ENCODE data around the gene GSTT2B. TPM values are rescaled to one million over a fixed set of nuclear protein-coding genes. Genes with fewer than 3 reads are reported as not detected.

GSTT2B gene
- total and polyA plus RNA-seq, 2 donors (not counting 1 experiment from before 2014, with no cell fraction given) = not detected

DNA sequence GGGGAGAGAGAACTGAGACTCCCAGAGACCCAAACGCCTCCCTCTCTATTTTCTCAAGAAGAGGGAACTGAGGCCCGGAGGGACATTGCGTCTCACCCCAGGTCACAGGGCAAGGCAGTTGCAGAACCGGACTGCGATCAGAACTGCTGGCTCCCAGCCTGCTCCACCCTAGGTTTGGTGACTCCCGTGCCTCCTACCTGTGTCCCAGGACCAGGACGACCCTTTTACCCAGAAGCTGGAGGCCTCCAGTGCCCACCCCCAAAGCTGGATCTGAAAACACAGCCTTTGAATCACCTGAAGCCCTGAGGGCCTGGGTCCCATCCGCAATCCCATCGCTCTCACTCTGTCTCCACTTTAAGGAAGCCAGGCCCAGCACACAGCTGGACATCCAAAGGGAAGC is 42.9 kb upstream of the GSTT2B start:
- 90% methylated on average over 9 of the region's 9 CpGs for WGBS (ENCODE audit: insufficient coverage)
- no peak overlapping the region for H3K9ac ChIP-seq (ENCODE audit: low read length)
- peaks cover 5% of the 10 kb centered on the region for H3K27me3 Mint-ChIP-seq
- H4K20me1 ChIP-seq (ENCODE audit: control insufficient read depth, insufficient read depth, low read length, poor library complexity, severe bottlenecking) = no peaks in the 10 kb centered on the region
- intact Hi-C loops (cut with micrococcal nuclease) = no loop called here
- H3K9me3 Mint-ChIP-seq (ENCODE audit: insufficient read depth) = no peaks in the 10 kb centered on the region
- H3K27ac Mint-ChIP-seq = no peak overlapping the region
- H3K27ac ChIP-seq (ENCODE audit: low read length in 2 of 2) = no peak overlapping the region
- no peak overlapping the region for H3K4me3 ChIP-seq (ENCODE audit: control extremely low read depth in 1 of 5, extremely low read depth in 1 of 5, insufficient read depth in 1 of 5, low read depth in 2 of 5, low read length in 4 of 5)
- no peak for TF ChIP-seq EZH2 (IDR thresholded peaks at IDR 0.05; ENCODE audit: borderline replicate concordance, insufficient read depth, low read depth, low read length, poor library complexity, severe bottlenecking)
- TF ChIP-seq, protein P1, sequence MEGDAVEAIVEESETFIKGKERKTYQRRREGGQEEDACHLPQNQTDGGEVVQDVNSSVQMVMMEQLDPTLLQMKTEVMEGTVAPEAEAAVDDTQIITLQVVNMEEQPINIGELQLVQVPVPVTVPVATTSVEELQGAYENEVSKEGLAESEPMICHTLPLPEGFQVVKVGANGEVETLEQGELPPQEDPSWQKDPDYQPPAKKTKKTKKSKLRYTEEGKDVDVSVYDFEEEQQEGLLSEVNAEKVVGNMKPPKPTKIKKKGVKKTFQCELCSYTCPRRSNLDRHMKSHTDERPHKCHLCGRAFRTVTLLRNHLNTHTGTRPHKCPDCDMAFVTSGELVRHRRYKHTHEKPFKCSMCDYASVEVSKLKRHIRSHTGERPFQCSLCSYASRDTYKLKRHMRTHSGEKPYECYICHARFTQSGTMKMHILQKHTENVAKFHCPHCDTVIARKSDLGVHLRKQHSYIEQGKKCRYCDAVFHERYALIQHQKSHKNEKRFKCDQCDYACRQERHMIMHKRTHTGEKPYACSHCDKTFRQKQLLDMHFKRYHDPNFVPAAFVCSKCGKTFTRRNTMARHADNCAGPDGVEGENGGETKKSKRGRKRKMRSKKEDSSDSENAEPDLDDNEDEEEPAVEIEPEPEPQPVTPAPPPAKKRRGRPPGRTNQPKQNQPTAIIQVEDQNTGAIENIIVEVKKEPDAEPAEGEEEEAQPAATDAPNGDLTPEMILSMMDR (IDR thresholded peaks at IDR 0.05) = no peak
- no peak overlapping the region for H3K4me2 ChIP-seq (replicated peaks; ENCODE audit: low read depth, low read length, poor library complexity, severe bottlenecking)
- CTCF ChIA-PET = no interaction called here
- H3K4me1 Mint-ChIP-seq = no peaks in the 10 kb centered on the region
- peak; percentile 14 for DNase-seq
- POLR2A ChIA-PET = no interaction called here
- H3K4me1 ChIP-seq (ENCODE audit: control insufficient read depth in 2 of 2, insufficient read depth in 2 of 2, low read length in 2 of 2) = no peaks in the 10 kb centered on the region
- H2AFZ ChIP-seq (ENCODE audit: insufficient read depth, low read depth, low read length, poor library complexity, severe bottlenecking) = no peak overlapping the region
- H3K27me3 ChIP-seq (replicated peaks in 1 of 4; ENCODE audit: control extremely low read depth in 1 of 4, control insufficient read depth in 3 of 4, insufficient read depth in 4 of 4, low read length in 3 of 4) = peaks cover 0 to 9% (median 2%) of the 10 kb centered on the region in 4 experiments
- no peaks in the 10 kb centered on the region for H3K36me3 ChIP-seq (replicated peaks in 1 of 2; ENCODE audit: control extremely low read depth in 1 of 2, control insufficient read depth in 1 of 2, extremely low read depth in 1 of 2, insufficient read depth in 2 of 2, low read length in 1 of 2)
- H3K9me3 ChIP-seq (ENCODE audit: control extremely low read depth in 1 of 3, control insufficient read depth in 2 of 3, insufficient read depth in 1 of 3, low read length in 2 of 3) = peaks cover 0 to 3% (median 0%) of the 10 kb centered on the region in 3 donors
- no peak overlapping the region for H3K4me3 Mint-ChIP-seq
- no peak for ATAC-seq (ENCODE audit: low read depth)
- no peaks in the 10 kb centered on the region for H3K79me2 ChIP-seq (ENCODE audit: control insufficient read depth, insufficient read depth, low read length)

DNA sequence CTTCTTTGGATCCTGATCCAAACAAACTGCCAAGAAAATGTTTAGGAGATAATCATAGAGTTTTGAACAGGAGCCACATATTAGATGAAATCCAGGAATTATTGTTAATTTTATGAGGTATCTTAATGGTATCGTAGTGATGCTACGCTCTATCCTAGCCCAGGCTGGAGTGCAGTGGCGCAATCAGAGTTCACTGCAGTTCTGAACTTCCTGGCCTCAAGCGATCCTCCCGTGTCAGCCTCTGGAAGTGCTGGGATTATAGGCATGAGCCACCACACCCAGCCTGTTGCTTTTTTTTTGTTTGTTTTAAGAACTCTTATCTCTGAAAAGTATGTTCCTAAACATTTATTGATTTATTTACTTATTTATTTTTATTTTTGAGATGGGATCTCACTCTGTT is 41.9 kb upstream of the GSTT2B start:
- 100% methylated on average over 4 of the region's 5 CpGs for WGBS (ENCODE audit: insufficient coverage)
- CTCF ChIA-PET = no interaction called here
- ATAC-seq (ENCODE audit: low read depth) (no peak), DNase-seq (no peak)
- H3K27ac Mint-ChIP-seq = no peak overlapping the region
- peaks cover 5% of the 10 kb centered on the region for H3K27me3 Mint-ChIP-seq
- peaks cover 0 to 9% (median 2%) of the 10 kb centered on the region in 4 experiments for H3K27me3 ChIP-seq (replicated peaks in 1 of 4; ENCODE audit: control extremely low read depth in 1 of 4, control insufficient read depth in 3 of 4, insufficient read depth in 4 of 4, low read length in 3 of 4)
- H3K9me3 Mint-ChIP-seq (ENCODE audit: insufficient read depth) = no peaks in the 10 kb centered on the region
- no peaks in the 10 kb centered on the region for H3K79me2 ChIP-seq (ENCODE audit: control insufficient read depth, insufficient read depth, low read length)
- TF ChIP-seq, protein P1 (IDR thresholded peaks at IDR 0.05) = no peak
- no peak for TF ChIP-seq EZH2 (IDR thresholded peaks at IDR 0.05; ENCODE audit: borderline replicate concordance, insufficient read depth, low read depth, low read length, poor library complexity, severe bottlenecking)
- H3K36me3 ChIP-seq (replicated peaks in 1 of 2; ENCODE audit: control extremely low read depth in 1 of 2, control insufficient read depth in 1 of 2, extremely low read depth in 1 of 2, insufficient read depth in 2 of 2, low read length in 1 of 2) = no peaks in the 10 kb centered on the region
- no peak overlapping the region for H3K4me2 ChIP-seq (replicated peaks; ENCODE audit: low read depth, low read length, poor library complexity, severe bottlenecking)
- peaks cover 0 to 3% (median 0%) of the 10 kb centered on the region in 3 donors for H3K9me3 ChIP-seq (ENCODE audit: control extremely low read depth in 1 of 3, control insufficient read depth in 2 of 3, insufficient read depth in 1 of 3, low read length in 2 of 3)
- H3K27ac ChIP-seq (ENCODE audit: low read length in 2 of 2) = no peak overlapping the region
- no peaks in the 10 kb centered on the region for H3K4me1 ChIP-seq (ENCODE audit: control insufficient read depth in 2 of 2, insufficient read depth in 2 of 2, low read length in 2 of 2)
- no peak overlapping the region for H3K9ac ChIP-seq (ENCODE audit: low read length)
- POLR2A ChIA-PET = no interaction called here
- H3K4me3 ChIP-seq (ENCODE audit: control extremely low read depth in 1 of 5, extremely low read depth in 1 of 5, insufficient read depth in 1 of 5, low read depth in 2 of 5, low read length in 4 of 5) = no peak overlapping the region
- intact Hi-C loops (cut with micrococcal nuclease) = no loop called here
- H3K4me3 Mint-ChIP-seq = no peak overlapping the region
- H3K4me1 Mint-ChIP-seq = no peaks in the 10 kb centered on the region
- H2AFZ ChIP-seq (ENCODE audit: insufficient read depth, low read depth, low read length, poor library complexity, severe bottlenecking) = no peak overlapping the region
- no peaks in the 10 kb centered on the region for H4K20me1 ChIP-seq (ENCODE audit: control insufficient read depth, insufficient read depth, low read length, poor library complexity, severe bottlenecking)

Data from B cell (primary cell).